ENCODE results near the gene RABGGTA. TPM values are rescaled to one million over a fixed set of nuclear protein-coding genes. Genes with fewer than 3 reads are reported as not detected.
A peak's percentile ranks its signal among the peaks of the same experiment; 100 is the strongest.

RABGGTA gene
- total RNA-seq, 1 experiment from 2014 or later = 25.6 TPM

- Histone ChIP-seq H3K23ac (ENCODE audit: insufficient read length, low read depth, low read length) (no peak overlapping the region), H3K4me1 (ENCODE audit: insufficient read depth, low read length) (no peaks in the 10 kb centered on the region), H4K8ac (replicated peaks; ENCODE audit: insufficient read length, low read depth, low read length) (no peak overlapping the region), H4K5ac (ENCODE audit: insufficient read length, low read depth, low read length) (no peak overlapping the region), H3K79me1 (ENCODE audit: insufficient read depth, low read depth, low read length, poor library complexity, severe bottlenecking) (no peaks in the 10 kb centered on the region), H2BK5ac (ENCODE audit: insufficient read length, low read length) (no peak overlapping the region), H3K23me2 (ENCODE audit: insufficient read length, low read depth, low read length, poor library complexity, severe bottlenecking) (no peaks in the 10 kb centered on the region), H2BK12ac (ENCODE audit: insufficient read length, low read depth, low read length) (no peak overlapping the region), H4K20me1 (ENCODE audit: control insufficient read depth, insufficient read depth, insufficient read length) (no peaks in the 10 kb centered on the region), H3K4ac (ENCODE audit: low read depth, low read length) (no peak overlapping the region), H3K27ac (ENCODE audit: insufficient read length, low read depth, low read length) (no peak overlapping the region), H3K79me2 (ENCODE audit: insufficient read depth, low read length) (no peaks in the 10 kb centered on the region), H3K9ac (ENCODE audit: extremely low read depth, insufficient read length, low read length) (no peak overlapping the region), H2AFZ (ENCODE audit: low read length) (no peak overlapping the region), H2BK15ac (ENCODE audit: low read depth, low read length) (no peak overlapping the region), H3K27me3 (ENCODE audit: insufficient read depth, low read length) (peaks cover 2% of the 10 kb centered on the region; the same call in 1 of the 2 replicates), H3K9me3 (ENCODE audit: control insufficient read depth, low read depth, low read length) (no peaks in the 10 kb centered on the region), H3T11ph (ENCODE audit: low read length) (no peak overlapping the region), H3K56ac (ENCODE audit: insufficient read length, low read depth, low read length) (no peak overlapping the region), H3K14ac (ENCODE audit: insufficient read depth, low read length) (no peak overlapping the region; the same call in 1 of the 2 replicates), H3K4me2 (ENCODE audit: insufficient read depth, insufficient read length, low read length) (no peak overlapping the region), H3K18ac (ENCODE audit: insufficient read length, low read depth, low read length) (no peak overlapping the region), H2BK20ac (ENCODE audit: low read depth, low read length, poor library complexity, severe bottlenecking) (no peak overlapping the region), H2AK5ac (ENCODE audit: insufficient read length, low read length) (no peak overlapping the region), H2BK120ac (ENCODE audit: low read depth, low read length, poor library complexity, severe bottlenecking) (no peak overlapping the region), H4K91ac (ENCODE audit: insufficient read length, low read depth, low read length) (no peak overlapping the region)
- Mint-ChIP-seq H3K27ac (no peak overlapping the region), H3K4me1 (no peaks in the 10 kb centered on the region), H3K4me3 (no peak overlapping the region), H3K9me3 (no peaks in the 10 kb centered on the region), H3K36me3 (ENCODE audit: insufficient read depth in 1 of 3, low read depth in 3 of 3) (peaks cover 0 to 4% (median 0%) of the 10 kb centered on the region in 3 experiments; a peak in 1 of 7 replicates), H3K27me3 (ENCODE audit: low read depth) (peaks cover 46% of the 10 kb centered on the region)
- peak; percentile 81 for DNase-seq
- no CpG with 5 or more reads among the region's 70 CpGs for WGBS (ENCODE audit: extremely low coverage, insufficient read length, low lambda C conversion rate)
- TF ChIP-seq CTCF (conservative IDR thresholded peaks at IDR 0.05) = peak; percentile 39; the same call in 1 of the 3 replicates
Measured at GRCh38 chr14:24315807-24316596, 44.6 kb upstream of the RABGGTA start.

All from H9 (cell line).